ENCODE data around the gene FSTL5.
"Not testable (repeated sequence)": the region's sequence is repeated elsewhere in the genome, so short reads cannot be mapped to it uniquely, and the experiment has no call there.

The FSTL5 gene

GRCh38 chr4:162103908-162104307 is 59.9 kb downstream of the FSTL5 start:
- not testable (repeated sequence) for H3K36me3 ChIP-seq (ENCODE audit: insufficient read depth, low read length); H3K4me1 ChIP-seq (ENCODE audit: control insufficient read depth, insufficient read depth, low read length, unreplicated experiment); H3K4me3 ChIP-seq (ENCODE audit: low read depth, low read length); H2AFZ ChIP-seq (ENCODE audit: low read length, unreplicated experiment); H3K27ac ChIP-seq (ENCODE audit: low read depth, low read length); H3K27me3 ChIP-seq (ENCODE audit: insufficient read depth, low read length); H3K79me2 ChIP-seq (ENCODE audit: control insufficient read depth, insufficient read depth, low read length, unreplicated experiment)

GRCh38 chr4:162102713-162103112 is 61.1 kb downstream of the FSTL5 start:
- Histone ChIP-seq H3K27ac (ENCODE audit: low read depth, low read length) (no peak overlapping the region), H3K4me1 (ENCODE audit: control insufficient read depth, insufficient read depth, low read length, unreplicated experiment) (no peaks in the 10 kb centered on the region), H3K36me3 (ENCODE audit: insufficient read depth, low read length) (no peaks in the 10 kb centered on the region), H3K4me3 (ENCODE audit: low read depth, low read length) (no peak overlapping the region), H3K79me2 (ENCODE audit: control insufficient read depth, insufficient read depth, low read length, unreplicated experiment) (no peaks in the 10 kb centered on the region), H2AFZ (ENCODE audit: low read length, unreplicated experiment) (no peak overlapping the region), H3K27me3 (ENCODE audit: insufficient read depth, low read length) (no peaks in the 10 kb centered on the region)

GRCh38 chr4:162101337-162101736 is 62.5 kb downstream of the FSTL5 start:
- Histone ChIP-seq H3K4me3 (ENCODE audit: low read depth, low read length) (no peak overlapping the region), H3K4me1 (ENCODE audit: control insufficient read depth, insufficient read depth, low read length, unreplicated experiment) (no peaks in the 10 kb centered on the region), H3K27ac (ENCODE audit: low read depth, low read length) (no peak overlapping the region), H3K27me3 (ENCODE audit: insufficient read depth, low read length) (no peaks in the 10 kb centered on the region), H2AFZ (ENCODE audit: low read length, unreplicated experiment) (no peak overlapping the region), H3K79me2 (ENCODE audit: control insufficient read depth, insufficient read depth, low read length, unreplicated experiment) (no peaks in the 10 kb centered on the region), H3K36me3 (ENCODE audit: insufficient read depth, low read length) (no peaks in the 10 kb centered on the region)

GRCh38 chr4:162075726-162076125 is 88.1 kb downstream of the FSTL5 start:
- H3K4me1 ChIP-seq (ENCODE audit: control insufficient read depth, insufficient read depth, low read length, unreplicated experiment): no peaks in the 10 kb centered on the region
- H3K27ac ChIP-seq (ENCODE audit: low read depth, low read length): no peak overlapping the region
- no peak overlapping the region for H3K4me3 ChIP-seq (ENCODE audit: low read depth, low read length)
- no peaks in the 10 kb centered on the region for H3K27me3 ChIP-seq (ENCODE audit: insufficient read depth, low read length)
- no peak overlapping the region for H2AFZ ChIP-seq (ENCODE audit: low read length, unreplicated experiment)
- no peaks in the 10 kb centered on the region for H3K36me3 ChIP-seq (ENCODE audit: insufficient read depth, low read length)
- H3K79me2 ChIP-seq (ENCODE audit: control insufficient read depth, insufficient read depth, low read length, unreplicated experiment): no peaks in the 10 kb centered on the region

GRCh38 chr4:162061214-162061613 is 102.6 kb downstream of the FSTL5 start:
- Histone ChIP-seq H3K79me2 (ENCODE audit: control insufficient read depth, insufficient read depth, low read length, unreplicated experiment) (no peaks in the 10 kb centered on the region), H3K27ac (ENCODE audit: low read depth, low read length) (no peak overlapping the region), H3K27me3 (ENCODE audit: insufficient read depth, low read length) (no peaks in the 10 kb centered on the region), H3K36me3 (ENCODE audit: insufficient read depth, low read length) (no peaks in the 10 kb centered on the region), H3K4me3 (ENCODE audit: low read depth, low read length) (no peak overlapping the region), H3K4me1 (ENCODE audit: control insufficient read depth, insufficient read depth, low read length, unreplicated experiment) (no peaks in the 10 kb centered on the region), H2AFZ (ENCODE audit: low read length, unreplicated experiment) (no peak overlapping the region)

GRCh38 chr4:162059656-162060055 is 104.1 kb downstream of the FSTL5 start:
- Histone ChIP-seq H2AFZ (ENCODE audit: low read length, unreplicated experiment) (no peak overlapping the region), H3K79me2 (ENCODE audit: control insufficient read depth, insufficient read depth, low read length, unreplicated experiment) (no peaks in the 10 kb centered on the region), H3K4me1 (ENCODE audit: control insufficient read depth, insufficient read depth, low read length, unreplicated experiment) (no peaks in the 10 kb centered on the region)

GRCh38 chr4:162056990-162057389 is 106.8 kb downstream of the FSTL5 start:
- Histone ChIP-seq H3K79me2 (ENCODE audit: control insufficient read depth, insufficient read depth, low read length, unreplicated experiment) (no peaks in the 10 kb centered on the region), H3K27ac (ENCODE audit: low read depth, low read length) (no peak overlapping the region), H3K4me1 (ENCODE audit: control insufficient read depth, insufficient read depth, low read length, unreplicated experiment) (no peaks in the 10 kb centered on the region), H2AFZ (ENCODE audit: low read length, unreplicated experiment) (no peak overlapping the region), H3K4me3 (ENCODE audit: low read depth, low read length) (no peak overlapping the region), H3K27me3 (ENCODE audit: insufficient read depth, low read length) (no peaks in the 10 kb centered on the region), H3K36me3 (ENCODE audit: insufficient read depth, low read length) (no peaks in the 10 kb centered on the region)

More at GRCh38 chr4:162059656-162060055, 104.1 kb downstream of the FSTL5 start:
- Histone ChIP-seq H3K27ac (ENCODE audit: low read depth, low read length) (no peak overlapping the region), H3K4me3 (ENCODE audit: low read depth, low read length) (no peak overlapping the region), H3K27me3 (ENCODE audit: insufficient read depth, low read length) (no peaks in the 10 kb centered on the region), H3K36me3 (ENCODE audit: insufficient read depth, low read length) (no peaks in the 10 kb centered on the region)

- H3K36me3 ChIP-seq (ENCODE audit: insufficient read depth, low read length): no peaks in the 10 kb centered on the region
- H3K4me3 ChIP-seq (ENCODE audit: low read depth, low read length): no peak overlapping the region
- no peaks in the 10 kb centered on the region for H3K27me3 ChIP-seq (ENCODE audit: insufficient read depth, low read length)
- no peaks in the 10 kb centered on the region for H3K79me2 ChIP-seq (ENCODE audit: control insufficient read depth, insufficient read depth, low read length, unreplicated experiment)
- no peak overlapping the region for H3K27ac ChIP-seq (ENCODE audit: low read depth, low read length)
- H3K4me1 ChIP-seq (ENCODE audit: control insufficient read depth, insufficient read depth, low read length, unreplicated experiment): no peaks in the 10 kb centered on the region
- no peak overlapping the region for H2AFZ ChIP-seq (ENCODE audit: low read length, unreplicated experiment)
Observed at GRCh38 chr4:162046135-162046534, 117.7 kb downstream of the FSTL5 start.

- Histone ChIP-seq H3K27ac (ENCODE audit: low read depth, low read length) (no peak overlapping the region), H3K36me3 (ENCODE audit: insufficient read depth, low read length) (no peaks in the 10 kb centered on the region), H2AFZ (ENCODE audit: low read length, unreplicated experiment) (no peak overlapping the region), H3K4me3 (ENCODE audit: low read depth, low read length) (no peak overlapping the region), H3K79me2 (ENCODE audit: control insufficient read depth, insufficient read depth, low read length, unreplicated experiment) (no peaks in the 10 kb centered on the region), H3K27me3 (ENCODE audit: insufficient read depth, low read length) (no peaks in the 10 kb centered on the region), H3K4me1 (ENCODE audit: control insufficient read depth, insufficient read depth, low read length, unreplicated experiment) (no peaks in the 10 kb centered on the region)
Observed at GRCh38 chr4:162038112-162038511, 125.7 kb downstream of the FSTL5 start.

GRCh38 chr4:162017863-162018262 is 145.9 kb downstream of the FSTL5 start:
- Histone ChIP-seq H3K79me2 (ENCODE audit: control insufficient read depth, insufficient read depth, low read length, unreplicated experiment) (no peaks in the 10 kb centered on the region), H3K27me3 (ENCODE audit: insufficient read depth, low read length) (no peaks in the 10 kb centered on the region), H3K36me3 (ENCODE audit: insufficient read depth, low read length) (no peaks in the 10 kb centered on the region), H3K4me3 (ENCODE audit: low read depth, low read length) (no peak overlapping the region), H2AFZ (ENCODE audit: low read length, unreplicated experiment) (no peak overlapping the region), H3K4me1 (ENCODE audit: control insufficient read depth, insufficient read depth, low read length, unreplicated experiment) (no peaks in the 10 kb centered on the region), H3K27ac (ENCODE audit: low read depth, low read length) (no peak overlapping the region)

- Histone ChIP-seq H2AFZ (ENCODE audit: low read length, unreplicated experiment) (no peak overlapping the region), H3K27ac (ENCODE audit: low read depth, low read length) (no peak overlapping the region), H3K36me3 (ENCODE audit: insufficient read depth, low read length) (no peaks in the 10 kb centered on the region), H3K79me2 (ENCODE audit: control insufficient read depth, insufficient read depth, low read length, unreplicated experiment) (no peaks in the 10 kb centered on the region), H3K4me3 (ENCODE audit: low read depth, low read length) (no peak overlapping the region), H3K27me3 (ENCODE audit: insufficient read depth, low read length) (no peaks in the 10 kb centered on the region), H3K4me1 (ENCODE audit: control insufficient read depth, insufficient read depth, low read length, unreplicated experiment) (no peaks in the 10 kb centered on the region)
Observed at GRCh38 chr4:162016991-162017390, 146.8 kb downstream of the FSTL5 start.

Data from ACC112 (cell line).